ENCODE data around the gene SLC22A16. TPM values are rescaled to one million over a fixed set of nuclear protein-coding genes. Genes with fewer than 3 reads are reported as not detected.

SLC22A16 gene
- total RNA-seq, result not detected

GRCh38 chr6:110476046-110476849 is at the start of gene SLC22A16:
SLC22A16 (minus strand) TSS chr6:110476613; CDS start chr6:110476574, 39 bp downstream.
- Histone ChIP-seq H3K27me3 (no peaks in the 10 kb centered on the region), H3K27ac (no peak within 1 kb of the TSS), H3K4me3 (peak within 1 kb of the TSS; percentile 40 to 55), H3K4me1 (no peaks in the 10 kb centered on the region), H3K36me3 (no peaks in the 10 kb centered on the region), H3K9me3 (no peaks in the 10 kb centered on the region)
- DNase-seq (ENCODE audit: low spot score in 2 of 2), result no peak
- intact Hi-C loops (cut with DNase I), result no loop called here
- no peak for TF ChIP-seq CTCF (IDR thresholded peaks at IDR 0.05)

- Histone ChIP-seq H3K4me1 (peaks cover 0 to 3% of the 10 kb centered on the region in 2 donors), H3K4me3 (no peak overlapping the region), H3K27ac (no peak overlapping the region), H3K27me3 (no peaks in the 10 kb centered on the region), H3K9me3 (no peaks in the 10 kb centered on the region), H3K36me3 (no peaks in the 10 kb centered on the region)
- intact Hi-C loops (cut with DNase I), result loop anchor here (5.0 to 10.0 kb wide), 3 partner anchors 160 to 432 kb away; partner anchors contain the start of genes AMD1 and GTF3C6
- DNase-seq (ENCODE audit: low spot score in 2 of 2), result no peak
- no peak for TF ChIP-seq CTCF (IDR thresholded peaks at IDR 0.05)
These were observed 48.6 kb upstream of the SLC22A16 start for GRCh38 chr6:110525001-110525400.

GRCh38 chr6:110524305-110524704 is 47.9 kb upstream of the SLC22A16 start:
- no peak for TF ChIP-seq CTCF (IDR thresholded peaks at IDR 0.05)
- Histone ChIP-seq H3K4me1 (peaks cover 0 to 3% of the 10 kb centered on the region in 2 donors), H3K27me3 (no peaks in the 10 kb centered on the region), H3K9me3 (no peaks in the 10 kb centered on the region), H3K4me3 (no peak overlapping the region), H3K36me3 (no peaks in the 10 kb centered on the region), H3K27ac (no peak overlapping the region)
- DNase-seq (ENCODE audit: low spot score in 2 of 2), result no peak
- intact Hi-C loops (cut with DNase I), result loop anchor here (10.0 kb wide), 1 partner anchor 160 kb away; no protein-coding TSS in a partner anchor

- H3K4me1 ChIP-seq, result peaks cover 0 to 3% of the 10 kb centered on the region in 2 donors
- H3K27me3 ChIP-seq, result no peaks in the 10 kb centered on the region
- DNase-seq (ENCODE audit: low spot score in 2 of 2), result no peak
- intact Hi-C loops (cut with DNase I), result loop anchor here (10.0 kb wide), 1 partner anchor 161 kb away; no protein-coding TSS in a partner anchor
- H3K27ac ChIP-seq, result no peak overlapping the region
- H3K9me3 ChIP-seq, result no peaks in the 10 kb centered on the region
- no peak overlapping the region for H3K4me3 ChIP-seq
- H3K36me3 ChIP-seq, result no peaks in the 10 kb centered on the region
- no peak for TF ChIP-seq CTCF (IDR thresholded peaks at IDR 0.05)
These were observed 47.1 kb upstream of the SLC22A16 start for GRCh38 chr6:110523451-110524021.

GRCh38 chr6:110522427-110522826 is 46.0 kb upstream of the SLC22A16 start:
- no peaks in the 10 kb centered on the region for H3K9me3 ChIP-seq
- H3K4me1 ChIP-seq, result no peaks in the 10 kb centered on the region
- no peaks in the 10 kb centered on the region for H3K27me3 ChIP-seq
- TF ChIP-seq CTCF (IDR thresholded peaks at IDR 0.05), result no peak
- no peaks in the 10 kb centered on the region for H3K36me3 ChIP-seq
- no peak overlapping the region for H3K4me3 ChIP-seq
- intact Hi-C loops (cut with DNase I), result loop anchor here (10.0 kb wide), 1 partner anchor 162 kb away; no protein-coding TSS in a partner anchor
- no peak for DNase-seq (ENCODE audit: low spot score in 2 of 2)
- H3K27ac ChIP-seq, result no peak overlapping the region
